Measurements from ENCODE around the gene SWI5. TPM values are rescaled to one million over a fixed set of nuclear protein-coding genes. Genes with fewer than 3 reads are reported as not detected.

SWI5 gene
- polyA plus RNA-seq, 1 donor: 21.8 TPM

DNA sequence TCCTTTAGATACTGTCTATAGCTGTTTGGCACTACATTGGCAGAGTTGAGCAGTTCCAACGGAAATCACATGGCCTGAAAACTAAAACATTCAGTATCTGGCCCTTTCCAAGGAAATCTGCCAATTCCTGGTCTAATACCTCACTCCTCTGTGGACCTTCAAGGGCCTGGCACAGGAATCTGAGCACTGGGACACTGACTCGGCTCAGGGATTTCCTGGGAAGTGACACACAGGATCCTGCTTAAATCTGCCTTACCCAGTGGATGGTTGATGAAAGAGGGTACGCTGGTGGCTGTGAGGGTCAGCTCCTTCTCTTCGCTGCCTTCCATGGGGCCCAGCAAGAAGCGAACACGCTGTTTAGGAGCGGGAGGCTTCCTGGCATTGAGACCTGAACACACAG lies 45.3 kb downstream of the SWI5 start:
- DNase-seq: no peak

DNA sequence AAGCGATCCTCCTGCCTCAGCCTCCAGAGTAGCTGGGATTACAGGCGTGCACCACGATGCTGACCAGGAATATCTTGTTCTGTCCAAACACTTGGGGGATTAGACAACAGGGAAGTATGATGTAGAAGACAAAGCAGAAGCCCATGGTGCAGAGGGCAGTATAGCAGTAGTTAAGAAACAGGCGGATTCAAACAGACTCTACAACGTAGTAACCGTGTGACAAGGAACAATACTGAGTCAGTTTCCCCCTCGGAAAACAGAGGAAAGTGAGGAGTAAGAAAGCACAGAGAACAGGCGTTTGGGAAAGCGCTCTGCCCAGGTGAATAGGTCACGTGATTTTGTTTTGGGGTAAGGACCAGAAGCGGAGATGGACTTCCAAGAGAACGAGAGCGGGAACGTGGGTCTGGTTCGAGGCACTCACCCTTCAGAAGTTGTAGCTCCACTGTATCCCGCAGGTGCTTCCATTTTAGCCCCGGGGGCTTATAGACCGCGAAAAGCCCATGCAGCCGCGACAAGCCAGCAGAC lies 45.9 kb downstream of the SWI5 start:
- DNase-seq: no peak

DNA sequence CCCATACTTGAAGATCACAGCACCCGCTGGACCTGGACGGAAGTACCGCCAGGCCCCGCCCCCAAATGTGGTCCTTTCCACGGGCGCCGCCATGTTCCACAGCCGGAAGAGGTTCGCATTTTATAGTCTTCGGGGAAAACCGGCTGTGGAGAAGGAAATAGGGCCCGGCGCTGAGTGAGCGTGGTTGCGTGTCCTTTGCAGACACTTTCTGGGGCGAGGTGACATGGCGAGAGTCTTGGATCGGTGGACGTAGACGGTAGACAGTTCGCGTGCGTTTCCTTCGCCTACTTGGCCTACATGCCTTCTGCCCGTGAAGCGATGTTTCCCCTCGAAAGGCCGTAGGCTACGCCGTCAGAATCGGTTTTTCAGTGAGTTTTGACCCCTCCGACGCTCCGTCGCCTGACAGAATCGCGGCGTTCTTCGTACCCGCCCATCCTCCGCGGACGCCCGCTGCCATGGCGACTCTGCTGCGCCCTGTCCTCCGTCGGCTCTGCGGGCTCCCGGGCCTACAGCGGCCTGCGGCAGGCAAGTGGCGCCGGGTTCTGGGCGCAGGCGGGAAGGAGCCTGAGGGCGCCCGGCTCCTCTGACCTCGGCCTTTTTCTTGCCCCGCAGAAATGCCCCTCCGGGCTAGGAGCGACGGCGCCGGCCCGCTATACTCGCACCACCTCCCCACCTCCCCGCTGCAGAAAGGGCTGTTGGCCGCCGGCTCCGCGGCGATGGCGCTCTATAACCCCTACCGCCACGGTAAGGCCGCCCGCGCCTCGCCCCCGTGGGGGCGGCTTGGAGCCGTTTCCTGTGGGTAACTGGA lies 46.5 kb downstream of the SWI5 start, which contains the start of the genes COQ4 and TRUB2:
Gene COQ4 (plus strand): TSS at position 436 of the 808 bp plus-strand sequence. CDS start 20 bp downstream, at position 456.
Gene TRUB2 (minus strand): TSS at position 44 of the 808 bp plus-strand sequence. CDS start 39 bp downstream, at position 5.
- DNase-seq: peak; percentile 96

DNA sequence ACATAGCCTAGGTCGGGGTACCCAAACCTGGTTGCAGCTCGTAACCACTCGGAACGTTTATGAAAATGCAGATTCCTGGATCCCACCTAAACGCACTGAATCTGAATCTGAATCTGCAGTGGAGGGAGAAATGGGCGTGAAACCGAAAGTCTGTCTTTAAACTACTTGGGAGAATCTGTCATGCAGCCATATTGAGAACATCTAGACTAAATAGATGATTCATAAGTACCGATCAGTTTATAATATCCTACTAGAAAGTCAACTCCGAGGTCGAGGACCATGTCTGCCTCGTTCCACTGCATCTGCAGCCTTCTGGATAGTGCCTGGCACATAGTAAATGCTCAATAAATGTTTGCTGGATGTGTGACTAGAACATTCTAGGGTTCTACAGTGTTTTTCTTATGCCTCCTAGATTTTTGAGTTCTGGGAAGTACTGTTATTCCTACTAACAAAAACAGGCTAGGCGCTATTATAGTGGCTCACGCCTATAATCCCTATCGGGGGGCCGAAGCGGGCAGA lies 47.2 kb downstream of the SWI5 start:
- DNase-seq: no peak

DNA sequence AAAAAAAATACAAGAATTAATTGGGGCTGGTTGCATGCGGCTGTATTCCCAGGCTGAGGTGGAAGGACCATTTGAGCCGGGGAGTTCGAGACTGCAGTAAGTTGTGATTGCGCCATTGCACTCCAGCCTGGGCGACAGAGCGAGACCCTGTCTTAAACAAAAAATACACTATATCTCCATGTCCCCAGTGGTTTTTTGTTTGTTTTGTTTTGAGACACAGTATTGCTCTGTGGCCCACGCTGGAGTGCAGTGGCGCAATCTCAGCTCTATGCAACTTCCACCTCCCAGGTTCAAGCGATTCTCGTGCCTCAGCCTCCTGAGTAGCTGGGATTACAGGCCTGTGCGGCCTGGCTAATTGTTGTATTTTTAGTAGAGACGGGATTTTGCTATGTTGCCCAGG lies 47.7 kb downstream of the SWI5 start:
- DNase-seq: no peak

DNA sequence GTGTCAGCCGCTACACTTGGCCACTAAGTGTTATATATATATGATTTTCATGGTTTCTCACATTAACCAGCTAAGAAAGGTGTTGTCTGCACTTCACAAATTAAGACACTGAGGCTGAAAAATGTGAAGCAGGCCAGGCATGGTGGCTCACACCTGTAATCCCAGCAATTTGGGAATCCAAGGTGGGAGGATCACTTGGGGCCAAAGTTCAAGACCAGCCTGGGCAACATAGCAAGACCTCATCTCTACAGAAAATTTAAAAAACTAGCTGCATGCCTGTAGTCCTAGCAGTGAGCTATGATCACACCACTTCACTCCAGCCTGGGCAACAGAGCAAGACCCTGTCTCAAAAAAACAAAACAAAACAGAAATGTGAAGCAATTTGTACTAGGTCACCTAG lies 48.3 kb downstream of the SWI5 start:
- no peak for DNase-seq

DNA sequence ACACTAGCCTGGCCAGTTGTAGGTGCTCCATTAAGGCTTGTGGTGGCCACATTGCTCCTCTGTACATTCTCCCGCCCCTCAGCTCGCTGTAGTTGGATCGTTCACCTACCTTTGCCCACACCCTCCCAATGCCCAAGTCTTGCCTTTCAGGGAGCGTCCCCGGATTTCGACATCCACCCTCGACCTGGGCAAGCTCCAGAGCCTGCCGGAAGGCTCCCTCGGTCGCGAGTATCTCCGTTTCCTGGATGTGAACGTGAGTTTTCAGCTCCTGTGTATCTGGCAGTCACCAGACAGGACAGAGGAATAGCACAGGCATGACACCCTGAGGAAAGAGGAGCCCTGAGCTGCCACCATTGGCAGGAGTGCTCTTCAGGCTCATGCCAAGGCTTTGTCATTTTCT lies 49.6 kb downstream of the SWI5 start:
- no peak for DNase-seq

DNA sequence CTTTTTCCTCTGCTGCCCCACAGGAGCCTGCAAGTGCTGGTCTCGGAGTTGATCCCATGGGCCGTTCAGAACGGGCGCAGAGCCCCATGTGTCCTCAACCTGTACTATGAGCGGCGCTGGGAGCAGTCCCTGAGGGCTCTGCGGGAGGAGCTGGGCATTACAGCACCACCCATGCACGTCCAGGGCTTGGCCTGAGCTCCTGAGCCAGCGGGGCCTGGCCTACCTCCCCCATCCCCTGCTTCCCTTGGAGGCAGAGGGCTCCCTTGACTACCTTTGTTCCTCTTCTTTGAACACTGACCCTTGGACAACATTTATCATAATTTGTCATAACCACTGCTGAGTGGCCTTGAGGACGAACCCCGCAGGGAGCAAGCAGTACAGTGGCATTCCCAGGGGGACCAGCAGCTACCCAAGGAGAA lies 57.4 kb downstream of the SWI5 start:
- DNase-seq: no peak

DNA sequence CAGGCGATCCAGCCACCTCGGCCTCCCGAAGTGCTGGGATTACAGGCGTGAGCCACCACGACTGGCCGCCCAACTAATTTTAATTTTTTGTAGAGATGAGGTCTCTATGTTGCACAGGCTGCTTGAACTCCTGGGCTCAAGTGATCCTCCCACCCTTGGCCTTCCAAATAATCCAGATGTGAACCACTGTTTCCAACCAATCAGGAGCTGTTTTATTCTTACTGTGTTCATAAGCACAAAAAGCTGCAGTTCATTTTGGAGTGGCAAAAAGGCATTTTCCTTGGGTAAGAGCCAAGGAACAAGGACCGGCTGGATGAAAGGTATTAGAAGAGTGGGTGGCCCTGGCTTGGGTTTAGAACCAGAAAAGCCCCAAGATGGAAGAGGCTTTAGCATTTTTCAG lies 59.1 kb downstream of the SWI5 start:
- DNase-seq: no peak

DNA sequence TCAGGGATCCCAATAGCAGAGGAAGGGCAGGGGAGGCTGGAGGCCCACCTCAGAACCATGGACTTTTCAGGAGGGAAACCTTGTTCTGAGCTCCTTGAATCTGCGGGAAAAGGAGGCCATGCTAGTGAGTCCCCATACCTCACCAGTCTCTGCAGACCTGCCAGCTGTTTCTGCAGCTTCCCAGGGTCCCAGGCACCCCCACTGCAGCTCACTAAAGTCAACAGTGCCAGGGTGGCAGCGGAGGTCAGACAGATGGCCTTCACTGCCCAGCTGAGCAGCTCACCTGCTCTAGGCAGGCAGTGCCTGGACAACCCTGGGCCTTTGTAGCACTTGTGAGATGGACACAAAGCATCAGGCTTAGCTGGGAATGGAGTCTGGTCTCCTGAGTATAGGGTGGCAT lies 59.8 kb downstream of the SWI5 start:
- DNase-seq: no peak

DNA sequence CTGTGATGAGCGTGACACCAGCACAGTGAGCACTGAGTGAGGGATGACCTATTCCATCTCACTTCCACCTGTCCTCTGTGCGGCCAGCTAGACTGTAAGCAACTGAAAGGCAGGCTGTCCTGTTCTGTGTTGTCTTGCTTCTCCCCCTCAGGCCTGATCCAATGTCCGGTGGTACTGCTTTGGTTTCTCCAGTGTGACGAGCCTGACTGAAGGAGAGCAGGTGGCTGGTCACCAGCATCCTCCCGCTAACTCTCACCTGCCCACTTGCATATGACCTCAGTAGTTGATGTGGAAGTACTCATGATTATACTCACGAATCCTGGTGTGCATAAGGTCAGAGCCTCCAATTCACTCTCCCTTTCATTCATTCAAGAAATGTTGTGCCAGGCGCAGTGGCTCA lies 61.9 kb downstream of the SWI5 start:
- DNase-seq: no peak

Other genes with a start within 250 kb of the SWI5 start
- gene NAIF1, start 209.0 kb upstream of the SWI5 start, polyA plus RNA-seq (ENCODE audit: insufficient read length): 7.0 TPM
- 14.9 TPM for gene SLC25A25, start 208.0 kb upstream of the SWI5 start, polyA plus RNA-seq (ENCODE audit: insufficient read length)
- gene PTGES2, start 148.5 kb upstream of the SWI5 start, polyA plus RNA-seq (ENCODE audit: insufficient read length): 38.8 TPM
- gene LCN2, start 126.8 kb upstream of the SWI5 start, polyA plus RNA-seq (ENCODE audit: insufficient read length): 1.1 TPM
- 34.3 TPM for gene BBLN, start 116.0 kb upstream of the SWI5 start, polyA plus RNA-seq (ENCODE audit: insufficient read length)
- 120 TPM for gene CIZ1, start 84.7 kb upstream of the SWI5 start, polyA plus RNA-seq (ENCODE audit: insufficient read length)
- gene DNM1, start 72.9 kb upstream of the SWI5 start, polyA plus RNA-seq (ENCODE audit: insufficient read length): 51.3 TPM
- 89.4 TPM for gene GOLGA2, start 269 bp upstream of the SWI5 start, polyA plus RNA-seq (ENCODE audit: insufficient read length)
- gene TRUB2, start 46.2 kb downstream of the SWI5 start, polyA plus RNA-seq (ENCODE audit: insufficient read length): 23.5 TPM
- gene COQ4, start 46.6 kb downstream of the SWI5 start, polyA plus RNA-seq (ENCODE audit: insufficient read length): 34.8 TPM
- gene SLC27A4, start 64.3 kb downstream of the SWI5 start, polyA plus RNA-seq (ENCODE audit: insufficient read length): 14.6 TPM
- 70.0 TPM for gene URM1, start 95.1 kb downstream of the SWI5 start, polyA plus RNA-seq (ENCODE audit: insufficient read length)
- gene CERCAM, start 144.6 kb downstream of the SWI5 start, polyA plus RNA-seq (ENCODE audit: insufficient read length): 114 TPM
- 23.6 TPM for gene ODF2, start 179.7 kb downstream of the SWI5 start, polyA plus RNA-seq (ENCODE audit: insufficient read length)
- gene GLE1, start 228.4 kb downstream of the SWI5 start, polyA plus RNA-seq (ENCODE audit: insufficient read length): 20.7 TPM

All from hindlimb muscle (tissue), 1 donor.